UCSD-AML1 (cell line): ENCODE measurements around the gene LDHAL6A.
A peak's percentile ranks its signal among the peaks of the same experiment; 100 is the strongest.

ENCODE experiments used
- DNase-seq: peaks from one replicate; lab custom pipeline; 2025; ENCODE audit not compliant: unreplicated experiment; lab: John Stamatoyannopoulos, UW

LDHAL6A gene

DNA sequence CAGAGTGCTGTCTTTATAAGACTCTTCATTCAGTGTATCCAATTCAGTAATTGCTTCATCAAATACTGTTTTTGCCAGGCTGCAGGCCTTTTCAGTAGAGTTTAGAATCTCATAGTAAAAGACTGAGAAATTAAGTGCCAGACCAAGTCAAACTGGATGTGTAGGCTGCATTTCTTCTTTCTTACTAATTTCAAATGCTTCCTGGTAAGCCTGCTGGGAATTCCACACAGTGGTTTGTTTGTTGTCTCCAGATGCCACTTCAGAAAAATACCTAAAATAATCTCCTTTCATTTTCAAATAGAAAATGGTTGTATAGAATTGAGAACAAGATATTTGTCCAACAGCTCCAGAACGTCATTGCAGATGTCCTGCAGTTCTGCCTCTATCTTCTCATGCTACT lies 34.7 kb downstream of the LDHAL6A start:
- no peak for DNase-seq

DNA sequence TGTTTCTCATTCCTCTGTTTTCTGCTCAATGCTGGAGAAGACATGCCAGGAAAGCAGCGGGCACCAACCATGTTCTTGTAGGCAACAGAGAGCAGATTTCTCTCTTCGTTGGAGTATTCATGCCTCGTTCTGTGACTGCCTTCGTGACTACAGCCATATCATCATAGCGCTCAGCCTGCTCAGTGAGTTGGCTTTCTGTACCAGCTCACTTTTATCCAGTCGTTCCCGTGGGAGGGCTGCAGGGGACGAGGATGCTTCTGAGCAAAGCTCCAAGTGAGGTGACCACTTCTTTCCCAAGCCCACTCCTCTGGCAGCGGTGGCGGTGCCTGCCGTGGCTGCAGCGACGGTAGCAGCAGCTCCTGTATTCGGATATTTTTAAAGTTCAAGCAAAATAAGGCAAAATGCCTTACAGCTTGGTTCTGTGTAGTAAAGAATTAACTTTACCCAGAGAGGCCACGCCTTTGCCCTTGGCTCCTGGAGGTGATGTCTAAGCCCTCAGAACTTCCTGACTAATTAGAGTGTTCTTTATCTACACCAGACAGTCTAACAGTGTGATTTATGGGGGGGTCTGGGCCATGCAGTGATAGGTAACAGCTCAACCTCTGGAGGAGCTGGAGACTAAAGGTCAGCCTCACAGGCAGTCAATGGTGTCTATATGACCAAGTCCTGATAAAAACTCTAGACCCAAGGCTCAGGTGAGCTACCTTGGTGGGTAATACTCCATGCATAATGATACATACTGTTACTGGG lies 35.3 kb downstream of the LDHAL6A start:
- no peak for DNase-seq

DNA sequence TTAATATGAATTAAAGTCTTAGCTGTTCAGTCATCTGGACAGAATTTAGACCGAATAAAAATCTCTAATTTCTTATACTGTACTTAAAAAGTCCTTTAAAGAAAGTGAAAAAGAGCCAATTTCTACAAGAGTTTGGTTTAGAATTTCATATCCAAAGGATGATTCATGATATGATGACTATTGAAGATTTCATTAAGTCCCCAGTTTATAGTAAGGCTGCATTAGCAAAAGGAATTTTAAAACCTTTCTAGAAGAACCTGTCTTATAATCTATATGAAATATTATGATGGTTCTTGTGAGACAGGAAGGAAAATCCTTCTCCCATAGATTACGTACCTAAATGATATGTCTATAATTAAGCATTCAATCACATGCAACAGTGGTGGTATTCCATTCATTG lies 36.3 kb downstream of the LDHAL6A start:
- DNase-seq, result no peak

DNA sequence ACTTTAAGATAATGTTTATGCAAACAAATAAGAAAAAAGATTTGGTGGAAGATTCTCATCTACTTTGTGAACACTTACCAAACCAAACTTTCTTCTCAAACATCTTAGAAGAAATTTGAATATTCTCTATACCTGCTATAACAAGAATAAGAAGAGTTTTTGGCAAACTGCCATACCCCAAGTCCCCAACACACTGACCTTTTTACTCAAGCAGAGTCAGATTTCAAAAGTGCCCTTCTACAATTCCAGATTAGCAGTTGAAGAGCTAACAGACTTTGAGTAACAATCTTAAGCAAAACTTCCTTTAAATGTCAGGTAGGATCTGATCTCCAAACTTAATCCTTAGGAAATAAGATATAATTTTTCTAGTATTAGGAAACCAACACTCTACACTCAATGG lies 37.2 kb downstream of the LDHAL6A start:
- no peak for DNase-seq

DNA sequence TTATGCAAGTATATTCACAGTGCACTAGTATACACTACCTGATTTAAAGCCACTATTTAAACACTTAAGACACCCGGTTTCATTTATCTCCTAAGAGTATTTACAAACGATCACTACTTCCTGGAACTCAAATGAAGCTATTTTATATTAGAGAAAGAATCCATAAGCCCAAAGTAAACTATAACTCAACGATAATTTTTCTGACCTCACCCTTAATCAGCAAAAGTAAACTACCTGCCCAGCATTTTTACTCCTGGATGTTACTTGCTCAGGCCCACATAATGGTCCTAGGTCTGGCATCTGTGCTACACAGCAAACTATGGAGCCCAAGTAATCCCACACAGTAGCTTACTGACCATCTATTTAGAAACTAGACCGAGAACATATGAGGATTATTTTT lies 37.7 kb downstream of the LDHAL6A start:
- DNase-seq, result no peak

DNA sequence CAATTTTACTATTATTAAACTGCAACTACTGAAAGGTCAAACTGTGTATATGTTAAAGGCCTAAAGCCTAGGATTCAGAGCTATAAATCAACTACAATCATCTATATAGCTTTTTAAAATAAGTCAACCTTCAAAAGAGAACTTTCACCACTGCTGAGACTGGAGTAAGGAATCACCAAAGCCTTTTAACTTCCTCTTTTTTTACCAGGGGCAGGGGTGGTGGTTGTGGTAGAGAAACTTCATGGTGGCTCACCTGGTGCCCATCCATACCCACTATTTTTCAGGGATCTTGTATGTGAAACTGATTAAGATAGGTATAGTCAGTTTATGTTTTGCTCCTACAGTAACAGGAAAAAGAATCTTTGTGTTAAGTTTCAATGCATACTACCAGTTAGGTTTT lies 39.6 kb downstream of the LDHAL6A start:
- no peak for DNase-seq

DNA sequence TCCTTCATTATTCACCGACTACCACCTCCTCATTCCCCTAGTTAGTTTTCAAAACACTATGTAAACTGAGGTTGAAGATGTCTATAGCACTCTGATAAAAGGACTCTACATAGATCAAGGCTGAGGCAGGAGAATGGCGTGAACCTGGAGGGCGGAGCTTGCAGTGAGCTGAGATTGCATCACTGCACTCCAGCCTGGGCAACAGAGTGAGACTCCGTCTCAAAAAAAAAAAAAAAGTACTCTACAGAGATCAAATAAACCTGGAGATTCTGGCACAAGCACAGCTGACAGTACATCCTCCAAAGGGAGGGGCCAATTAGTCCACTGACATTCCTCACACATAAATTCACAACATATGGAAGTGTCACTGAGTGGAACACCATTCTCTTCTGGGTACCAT lies 40.0 kb downstream of the LDHAL6A start:
- DNase-seq, result no peak

DNA sequence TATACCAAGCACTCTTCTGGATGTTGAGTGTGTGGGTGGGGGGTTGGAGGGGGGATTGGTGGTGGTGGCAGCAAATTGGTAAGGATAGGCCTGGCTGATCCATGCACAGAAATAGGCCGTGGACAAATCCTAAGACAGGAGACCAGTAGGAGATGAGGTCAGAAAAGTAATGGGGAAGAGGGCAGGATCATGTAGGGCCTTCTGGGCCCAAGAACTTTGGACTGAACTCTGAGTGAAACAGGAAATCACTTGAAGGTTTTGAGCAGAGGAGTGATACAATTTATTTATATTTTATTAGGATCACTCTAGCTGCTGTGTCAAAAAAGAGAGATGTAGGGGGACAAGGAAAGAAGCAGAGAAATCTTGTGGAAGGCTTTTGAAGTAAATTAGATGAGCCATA lies 42.4 kb downstream of the LDHAL6A start:
- no peak for DNase-seq

DNA sequence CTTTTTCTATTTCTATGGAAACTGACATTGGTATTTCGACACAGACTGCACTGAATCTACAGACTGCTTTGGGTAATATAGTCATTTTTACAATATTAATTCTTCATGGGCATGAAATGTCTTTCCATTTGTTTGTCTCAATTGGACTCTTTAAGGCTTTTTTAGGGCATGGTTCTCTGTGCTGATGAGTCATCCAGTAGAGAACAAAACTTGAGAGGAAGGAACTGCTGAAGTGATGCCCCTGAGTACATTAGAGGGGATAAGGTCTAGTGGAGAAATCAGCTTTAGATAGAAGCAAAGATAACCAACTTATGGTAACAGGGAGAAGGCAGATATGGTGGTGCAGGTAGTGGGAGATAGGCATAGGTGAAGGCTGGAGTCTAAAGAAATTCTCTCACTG lies 46.0 kb downstream of the LDHAL6A start:
- DNase-seq, result no peak

DNA sequence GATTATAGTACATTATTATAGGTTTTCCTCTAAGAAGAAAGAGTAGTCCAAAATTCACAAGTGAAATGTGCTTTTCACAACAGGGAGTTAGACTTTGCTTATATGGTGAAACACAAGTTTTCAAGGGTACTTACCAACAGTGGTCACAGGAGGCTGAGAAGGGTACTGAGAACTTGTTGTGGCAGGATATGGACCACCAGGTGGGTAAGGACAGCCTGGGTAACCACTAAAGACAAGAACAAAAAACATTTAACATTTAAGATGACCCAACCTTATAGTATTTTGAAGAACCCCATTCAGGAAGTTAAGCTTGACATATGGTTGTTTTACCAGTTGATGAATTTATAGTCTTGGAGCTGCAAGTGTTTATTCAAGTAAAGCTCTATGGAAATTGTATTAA lies 46.7 kb downstream of the LDHAL6A start:
- no peak for DNase-seq

DNA sequence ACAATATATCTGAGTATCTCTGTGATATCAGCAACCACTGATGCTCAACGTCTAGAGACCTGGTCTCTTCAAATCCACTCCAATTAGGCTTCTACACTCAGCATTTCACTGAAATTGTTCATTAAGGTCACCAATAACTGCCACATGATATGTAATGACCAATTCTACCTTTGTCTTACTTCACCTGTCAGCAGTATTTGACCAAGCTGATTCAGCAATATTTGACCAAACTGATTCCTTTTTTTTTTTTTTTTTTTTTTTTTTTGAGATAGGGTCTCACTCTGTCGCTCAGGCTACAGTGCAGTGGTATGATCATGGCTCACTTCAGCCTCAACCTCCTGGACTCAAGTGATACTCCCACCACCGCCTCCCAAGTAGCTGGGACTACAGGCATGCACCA lies 65.5 kb downstream of the LDHAL6A start:
- DNase-seq, result no peak

DNA sequence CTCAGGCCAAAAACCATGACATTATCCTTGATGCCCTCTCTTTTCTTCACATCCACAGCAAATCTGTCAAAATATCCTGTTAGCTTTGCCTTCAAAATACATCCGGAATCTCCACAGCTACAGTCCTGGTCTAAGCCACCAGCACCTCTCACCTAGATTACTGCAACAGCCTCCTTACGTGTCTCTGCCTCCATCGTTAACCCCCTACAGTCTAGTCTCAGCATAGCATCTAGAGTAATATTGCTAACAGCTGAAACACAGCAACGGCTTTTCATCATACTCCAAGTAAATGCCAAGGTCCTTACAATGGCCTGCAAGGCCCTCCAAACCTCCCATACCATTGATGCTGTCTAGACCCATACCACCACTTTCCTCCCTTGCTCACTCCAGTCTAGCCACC lies 66.7 kb downstream of the LDHAL6A start:
- DNase-seq, result no peak

DNA sequence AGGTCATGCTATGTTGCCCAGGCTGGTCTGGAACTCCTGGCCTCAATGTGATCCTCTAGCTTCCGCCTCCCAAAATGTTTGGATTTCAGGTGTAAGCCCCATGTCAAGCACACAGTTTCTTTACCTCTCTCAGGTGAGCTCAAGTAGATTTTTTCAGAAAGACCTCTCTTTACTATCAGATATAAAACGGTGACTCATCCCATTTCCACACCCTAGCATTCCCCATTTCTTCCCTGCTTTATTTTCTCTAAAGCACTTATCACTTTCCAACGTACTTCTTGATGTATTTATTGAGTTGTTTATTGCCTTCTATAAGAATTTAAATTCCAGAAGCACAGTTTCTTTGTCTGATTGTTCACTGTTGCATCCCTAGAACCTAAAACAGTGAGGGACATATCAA lies 67.4 kb downstream of the LDHAL6A start:
- no peak for DNase-seq

DNA sequence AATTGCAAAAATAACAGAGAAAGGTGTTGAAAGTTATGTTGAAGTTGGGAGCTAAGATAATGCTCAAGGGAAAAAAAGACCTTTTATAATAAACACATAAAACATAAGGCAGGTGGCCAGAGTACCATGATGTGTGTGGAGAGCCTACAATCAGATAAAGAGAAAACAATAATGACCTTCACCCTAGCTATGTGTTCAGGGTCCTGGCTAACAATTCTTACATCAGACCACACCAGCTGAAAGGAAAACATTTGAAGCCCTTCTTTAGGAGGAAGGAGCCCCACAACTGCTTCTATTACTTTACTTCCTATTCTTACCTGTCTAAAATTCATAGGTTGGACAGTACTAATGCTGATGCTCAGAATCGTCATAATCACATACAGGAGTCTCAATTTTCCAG lies 68.6 kb downstream of the LDHAL6A start:
- no peak for DNase-seq

DNA sequence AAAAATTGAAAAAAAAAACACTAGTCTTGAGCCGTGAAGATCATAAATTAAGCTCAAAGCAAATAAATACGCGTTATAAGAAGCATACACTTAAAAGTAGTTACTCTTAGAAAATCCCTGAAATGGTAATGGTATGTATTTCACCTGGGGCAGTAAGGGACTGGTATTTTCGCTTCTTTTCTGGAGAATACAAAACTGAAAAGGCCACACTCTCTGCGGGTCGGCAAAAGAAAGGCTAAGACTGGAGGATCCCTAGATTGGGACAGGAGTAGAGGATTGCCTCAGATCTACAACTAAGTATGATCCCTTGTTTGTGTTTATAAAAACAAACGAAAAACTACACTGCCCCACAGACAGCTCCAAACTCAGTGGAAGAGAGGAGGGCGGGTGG lies 70.5 kb downstream of the LDHAL6A start:
- DNase-seq, result no peak

DNA sequence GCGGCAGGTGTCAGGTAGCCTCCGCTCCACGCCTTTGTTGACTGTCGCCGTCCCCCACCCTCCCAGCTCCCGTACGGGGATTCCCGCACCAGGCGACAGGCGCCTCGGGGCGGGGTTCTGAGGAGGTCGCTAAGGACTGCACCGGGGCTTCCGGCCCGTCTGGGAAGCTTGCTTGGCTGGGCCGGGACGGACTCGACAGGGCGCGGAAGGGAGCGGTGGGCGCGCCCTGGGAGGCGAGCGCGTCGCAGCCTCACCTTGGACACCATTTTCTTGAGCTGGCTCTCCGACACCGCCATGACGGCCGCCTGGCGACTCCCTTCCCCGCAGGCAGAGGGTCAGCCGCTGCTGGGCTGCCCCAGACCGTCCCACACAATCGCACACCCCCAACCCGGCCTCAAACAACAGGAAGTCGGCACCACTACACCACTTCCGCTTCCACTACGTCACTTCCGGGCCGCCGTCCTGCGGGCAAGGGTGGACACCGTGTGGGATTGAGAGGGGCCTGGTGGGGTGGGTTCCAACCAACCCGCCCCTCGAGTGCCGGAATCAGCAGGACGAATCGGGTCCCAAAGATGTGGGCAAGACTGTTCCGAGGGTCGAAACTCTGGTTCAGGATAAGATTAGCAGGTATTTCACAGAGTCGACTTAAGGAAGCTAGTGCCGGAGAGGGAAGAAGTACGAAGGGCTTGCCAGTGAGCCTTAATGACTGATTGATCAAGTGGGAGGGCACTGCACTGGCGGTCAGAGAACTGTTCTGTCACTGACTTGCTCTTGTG lies 71.1 kb downstream of the LDHAL6A start, which contains the start of gene TSG101:
Gene TSG101, minus strand, starts transcription at position 422 of the 776 bp plus-strand sequence. Its CDS starts 126 bp downstream, at position 296.
- DNase-seq, result peak; percentile 94

DNA sequence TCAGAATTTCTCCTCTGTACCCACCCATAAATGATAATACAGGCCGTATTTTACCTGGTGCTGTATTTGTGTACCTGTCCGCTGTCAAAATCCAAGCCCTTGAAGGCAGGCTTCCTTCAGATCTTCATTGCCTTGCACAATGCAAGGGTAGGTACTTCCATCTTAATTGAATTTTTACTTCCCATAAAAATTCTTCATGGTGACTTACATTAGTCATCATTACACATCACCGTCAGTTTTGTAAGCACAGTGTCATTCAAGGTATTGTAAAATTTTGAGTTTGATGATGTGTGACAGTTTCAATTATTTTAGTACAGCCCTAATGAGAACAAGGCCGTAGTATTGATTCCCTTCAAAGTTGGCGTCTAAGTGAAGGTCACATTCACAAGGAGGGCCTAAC lies 71.9 kb downstream of the LDHAL6A start:
- no peak for DNase-seq
